CD4-positive, alpha-beta T cell (primary cell): Measurements from ENCODE around the gene RER1. TPM values are rescaled to one million over a fixed set of nuclear protein-coding genes. Genes with fewer than 3 reads are reported as not detected.

ENCODE experiments used
- ATAC-seq: fragments of 200-7000 bp; cut with Tn5 transposase; one replicate; pipeline ENCODE4 v1.10.0; 2022; ENCODE audit warnings: mild to moderate bottlenecking; ENCODE audit not compliant: poor library complexity
- CTCF ChIA-PET: fragments of 350-600 bp; sonication (Branson Sonifier 250); formaldehyde crosslinking; loops from one replicate; lab custom pipeline; 2021; ENCODE audit warnings: antibody characterized with exemption, inconsistent platforms; lab: Charles Lee
- POLR2A ChIA-PET: fragments of 350-600 bp; sonication (Branson Sonifier 250); formaldehyde crosslinking; loops from one replicate; lab custom pipeline; 2021; ENCODE audit warnings: antibody characterized with exemption, inconsistent platforms; lab: Charles Lee
- DNase-seq, 14 experiments: peaks; one replicate each; pipeline ENCODE4 v3.0.0-alpha.2; 2013 to 2020; ENCODE audit warnings: mixed read lengths in 2 of 14
- H3K27ac ChIP-seq, 2 donors: one replicate each; pipeline versions ENCODE4 v1.5.1 to v1.7.0; 2013; ENCODE audit warnings: low read length in 2 of 2, low read depth in 1 of 2, mild to moderate bottlenecking in 1 of 2
- H3K27me3 ChIP-seq, 2 experiments: 1 replicate in 1 of 2; 2 replicates in 1 of 2; pipeline versions ENCODE4 v1.6.1 to v1.7.0; 2013; ENCODE audit warnings: low read length in 2 of 2, control low read depth in 1 of 2, mild to moderate bottlenecking in 1 of 2, moderate library complexity in 1 of 2; ENCODE audit not compliant: insufficient read depth in 2 of 2, control insufficient read depth in 1 of 2
- H3K36me3 ChIP-seq: one replicate; pipeline ENCODE4 v1.6.1; 2013; ENCODE audit warnings: low read length, control low read depth; ENCODE audit not compliant: insufficient read depth
- H3K4me1 ChIP-seq: one replicate; pipeline ENCODE4 v1.6.1; 2013; ENCODE audit warnings: low read length, control low read depth; ENCODE audit not compliant: insufficient read depth
- H3K4me3 ChIP-seq: one replicate; pipeline ENCODE4 v1.5.1; 2013; ENCODE audit warnings: mild to moderate bottlenecking, low read length, moderate library complexity
- H3K9me3 ChIP-seq, 2 experiments: 1 replicate in 1 of 2; 2 replicates in 1 of 2; pipeline versions ENCODE4 v1.6.1 to v1.7.0; 2013; ENCODE audit warnings: low read length in 2 of 2, mild to moderate bottlenecking in 2 of 2, control low read depth in 1 of 2, moderate library complexity in 1 of 2; ENCODE audit not compliant: control insufficient read depth in 1 of 2, insufficient read depth in 1 of 2
- H3K27ac Mint-ChIP-seq: one replicate; pipeline ENCODE4 v1.8.0; 2020; ENCODE audit warnings: mixed read lengths
- H3K27me3 Mint-ChIP-seq: one replicate; pipeline ENCODE4 v1.8.0; 2021; ENCODE audit warnings: mixed read lengths
- H3K36me3 Mint-ChIP-seq: one replicate; pipeline ENCODE4 v1.8.0; 2021; ENCODE audit warnings: low read depth, mixed read lengths
- H3K4me1 Mint-ChIP-seq: one replicate; pipeline ENCODE4 v1.8.0; 2021; ENCODE audit warnings: low read depth, mixed read lengths
- H3K4me3 Mint-ChIP-seq: one replicate; pipeline ENCODE4 v1.8.0; 2020; ENCODE audit warnings: mild to moderate bottlenecking, mixed read lengths
- H3K9me3 Mint-ChIP-seq: one replicate; pipeline ENCODE4 v1.8.0; 2020; ENCODE audit warnings: mixed read lengths
- CTCF ChIP-seq: fragments of 200-600 bp; IDR thresholded peaks from one replicate; pipeline ENCODE4 v1.8.0; 2022; ENCODE audit warnings: antibody characterized with exemption, mild to moderate bottlenecking
- intact Hi-C, 2 experiments: fragments of 100-400 bp; cut with DNase I in 1 of 2; cut with micrococcal nuclease in 1 of 2; formaldehyde crosslinking; loops; one replicate each; pipeline versions ENCODE4 v1.15.1 to v1.9.0; 2023 to 2025; cut with DNase I, micrococcal nuclease
- total RNA-seq, 174 experiments: library from RNA in 2 of 174; stranded (reverse) in 2 of 174; gene quantifications; one replicate each; pipeline ENCODE4 v1.2.3 and lab custom pipeline; 2021 to 2026

RER1 gene
- total RNA-seq, 2 experiments from 2014 or later: 57.9 to 60.7 TPM

- H3K36me3 Mint-ChIP-seq: peaks cover 84% of the 10 kb centered on the region
- intact Hi-C loops: loop anchor here in 1 of 2 experiments (10.0 kb wide), 1 partner anchor 764 kb away; the partner anchor contains the start of gene MMP23B
- no peak overlapping the region for H3K27ac Mint-ChIP-seq
- Histone ChIP-seq H3K27ac (no peak overlapping the region), H3K9me3 (peaks cover 0 to 8% of the 10 kb centered on the region in 2 experiments), H3K27me3 (no peaks in the 10 kb centered on the region), H3K4me3 (no peak overlapping the region), H3K36me3 (peaks cover 94% of the 10 kb centered on the region), H3K4me1 (peaks cover 21% of the 10 kb centered on the region)
- no peak overlapping the region for H3K4me3 Mint-ChIP-seq
- ATAC-seq: no peak
- no peak for TF ChIP-seq CTCF
- DNase-seq: no peak
- H3K27me3 Mint-ChIP-seq: no peaks in the 10 kb centered on the region
- peaks cover 19% of the 10 kb centered on the region for H3K4me1 Mint-ChIP-seq
- CTCF ChIA-PET: no interaction called here
- H3K9me3 Mint-ChIP-seq: no peaks in the 10 kb centered on the region
- POLR2A ChIA-PET: no interaction called here
These were observed 7.2 kb downstream of the RER1 start for GRCh38 chr1:2398871-2399270.

GRCh38 chr1:2399890-2400575 is 8.4 kb downstream of the RER1 start:
- H3K27me3 Mint-ChIP-seq: no peaks in the 10 kb centered on the region
- Histone ChIP-seq H3K27me3 (no peaks in the 10 kb centered on the region), H3K4me1 (peaks cover 10% of the 10 kb centered on the region), H3K36me3 (peaks cover 95% of the 10 kb centered on the region), H3K27ac (no peak overlapping the region), H3K4me3 (no peak overlapping the region), H3K9me3 (peaks cover 0 to 8% of the 10 kb centered on the region in 2 experiments)
- ATAC-seq: no peak
- no peak overlapping the region for H3K4me3 Mint-ChIP-seq
- DNase-seq: no peak
- ChIA-PET CTCF (no interaction called here), POLR2A (no interaction called here)
- intact Hi-C loops: loop anchor here in 1 of 2 experiments (10.0 kb wide), 1 partner anchor 765 kb away; the partner anchor contains the start of gene MMP23B
- H3K27ac Mint-ChIP-seq: no peak overlapping the region
- peaks cover 84% of the 10 kb centered on the region for H3K36me3 Mint-ChIP-seq
- peaks cover 8% of the 10 kb centered on the region for H3K4me1 Mint-ChIP-seq
- H3K9me3 Mint-ChIP-seq: no peaks in the 10 kb centered on the region
- TF ChIP-seq CTCF: no peak

- Mint-ChIP-seq H3K4me3 (no peak overlapping the region), H3K27ac (no peak overlapping the region), H3K36me3 (peaks cover 86% of the 10 kb centered on the region), H3K4me1 (peaks cover 6% of the 10 kb centered on the region), H3K27me3 (no peaks in the 10 kb centered on the region), H3K9me3 (no peaks in the 10 kb centered on the region)
- DNase-seq: no peak
- H3K27ac ChIP-seq: no peak overlapping the region
- peaks cover 6% of the 10 kb centered on the region for H3K4me1 ChIP-seq
- intact Hi-C loops: no loop called here
- no peak for TF ChIP-seq CTCF
- no peak overlapping the region for H3K4me3 ChIP-seq
- CTCF ChIA-PET: no interaction called here
- peaks cover 0 to 8% of the 10 kb centered on the region in 2 experiments for H3K9me3 ChIP-seq
- no peak for ATAC-seq
- H3K27me3 ChIP-seq: no peaks in the 10 kb centered on the region
- H3K36me3 ChIP-seq: peaks cover 96% of the 10 kb centered on the region
- POLR2A ChIA-PET: no interaction called here
These were observed 8.9 kb downstream of the RER1 start for GRCh38 chr1:2400576-2400909.
